Measurements from ENCODE around the gene HDDC3. TPM values are rescaled to one million over a fixed set of nuclear protein-coding genes. Genes with fewer than 3 reads are reported as not detected.

The HDDC3 gene
- polyA plus RNA-seq, 1 of the 3 experiments (the other 2 are of a cell fraction): 25.8 TPM

GRCh38 chr15:90917569-90917968 lies 14.8 kb downstream of the HDDC3 start:
- 94% methylated on average over 11 of the region's 12 CpGs for WGBS (ENCODE audit: low lambda C conversion rate)
- Histone ChIP-seq H3K36me3 (replicated peaks in 1 of 2; ENCODE audit: control insufficient read depth in 1 of 2, insufficient read depth in 2 of 2, low read length in 1 of 2) (peaks cover 7 to 66% of the 10 kb centered on the region in 2 experiments), H3K79me2 (ENCODE audit: insufficient read depth) (no peaks in the 10 kb centered on the region), H3K9ac (no peak overlapping the region), H3K27me3 (ENCODE audit: insufficient read depth) (no peaks in the 10 kb centered on the region), H3F3A (replicated peaks; ENCODE audit: insufficient read depth) (no peaks in the 10 kb centered on the region), H3K4me3 (ENCODE audit: low read depth in 2 of 2, low read length in 1 of 2) (no peak overlapping the region), H4K20me1 (ENCODE audit: insufficient read depth) (no peaks in the 10 kb centered on the region), H3K4me1 (ENCODE audit: control insufficient read depth in 1 of 2, insufficient read depth in 2 of 2, low read depth in 1 of 2, low read length in 1 of 2) (no peaks in the 10 kb centered on the region), H3K4me2 (no peak overlapping the region), H3K9me2 (no peaks in the 10 kb centered on the region), H3K27ac (ENCODE audit: low read depth in 2 of 2, low read length in 1 of 2) (no peak overlapping the region), H2AFZ (ENCODE audit: low read depth) (no peak overlapping the region), H3K9me3 (no peaks in the 10 kb centered on the region)
- ChIA-PET CTCF (interaction anchor here (1.3 to 2.9 kb wide), 3 partner anchors 15 to 39 kb away, joined by 4 to 16 read pairs (median 5); partner anchors contain the start of genes HDDC3 and MAN2A2), POLR2A (no interaction called here)
- no peak for DNase-seq
- TF ChIP-seq RCOR1 (IDR thresholded peaks at IDR 0.05; ENCODE audit: low read length) (no peak), EP300 (IDR thresholded peaks at IDR 0.05; ENCODE audit: borderline replicate concordance in 1 of 2, low read depth in 1 of 2, low read length in 1 of 2) (no peak), GATA2 (CRISPR knock-in tag; IDR thresholded peaks at IDR 0.05) (no peak), REST (IDR thresholded peaks at IDR 0.05; ENCODE audit: low read depth, low read length) (no peak), EZH2phosphoT487 (IDR thresholded peaks at IDR 0.05; ENCODE audit: borderline replicate concordance, low read depth) (no peak), RAD21 (IDR thresholded peaks at IDR 0.05; ENCODE audit: low read length) (no peak), NRF1 (IDR thresholded peaks at IDR 0.05; ENCODE audit: low read depth, low read length) (no peak), SIN3A (IDR thresholded peaks at IDR 0.05; ENCODE audit: borderline replicate concordance, low read depth, low read length) (no peak)

GRCh38 chr15:90916461-90916860 lies 15.9 kb downstream of the HDDC3 start:
- DNase-seq: no peak
- Histone ChIP-seq H2AFZ (ENCODE audit: low read depth) (no peak overlapping the region), H3K9me3 (no peaks in the 10 kb centered on the region), H3K4me1 (ENCODE audit: control insufficient read depth in 1 of 2, insufficient read depth in 2 of 2, low read depth in 1 of 2, low read length in 1 of 2) (no peaks in the 10 kb centered on the region), H3K4me2 (no peak overlapping the region), H4K20me1 (ENCODE audit: insufficient read depth) (no peaks in the 10 kb centered on the region), H3K9ac (no peak overlapping the region), H3K27ac (ENCODE audit: low read depth in 2 of 2, low read length in 1 of 2) (no peak overlapping the region), H3K4me3 (ENCODE audit: low read depth in 2 of 2, low read length in 1 of 2) (no peak overlapping the region), H3K27me3 (ENCODE audit: insufficient read depth) (no peaks in the 10 kb centered on the region), H3K36me3 (replicated peaks in 1 of 2; ENCODE audit: control insufficient read depth in 1 of 2, insufficient read depth in 2 of 2, low read length in 1 of 2) (peaks cover 7 to 77% of the 10 kb centered on the region in 2 experiments), H3F3A (replicated peaks; ENCODE audit: insufficient read depth) (no peaks in the 10 kb centered on the region), H3K9me2 (no peaks in the 10 kb centered on the region), H3K79me2 (ENCODE audit: insufficient read depth) (no peaks in the 10 kb centered on the region)
- ChIA-PET POLR2A (no interaction called here), CTCF (interaction anchor here (1.4 kb wide), 1 partner anchor 41 kb away, joined by 5 read pairs; no protein-coding TSS in a partner anchor)
- 91% methylated on average over 11 of the region's 11 CpGs for WGBS (ENCODE audit: low lambda C conversion rate)
- TF ChIP-seq TAF1 (IDR thresholded peaks at IDR 0.05; ENCODE audit: borderline replicate concordance, low read depth, low read length): no peak
- TF ChIP-seq EP300 (IDR thresholded peaks at IDR 0.05; ENCODE audit: borderline replicate concordance in 1 of 2, low read depth in 1 of 2, low read length in 1 of 2): no peak
- TF ChIP-seq SIN3A (IDR thresholded peaks at IDR 0.05; ENCODE audit: borderline replicate concordance, low read depth, low read length): no peak
- no peak for TF ChIP-seq FOXM1 (IDR thresholded peaks at IDR 0.05; ENCODE audit: low read depth)
- TF ChIP-seq USF2 (IDR thresholded peaks at IDR 0.05; ENCODE audit: borderline replicate concordance, low read depth, low read length): no peak
- no peak for TF ChIP-seq MEF2A (IDR thresholded peaks at IDR 0.05; ENCODE audit: borderline replicate concordance, low read depth)
- TF ChIP-seq JUND (IDR thresholded peaks at IDR 0.05): no peak
- no peak for TF ChIP-seq EZH2phosphoT487 (IDR thresholded peaks at IDR 0.05; ENCODE audit: borderline replicate concordance, low read depth)
- no peak for TF ChIP-seq FOXJ3 (CRISPR knock-in tag; IDR thresholded peaks at IDR 0.05)
- no peak for TF ChIP-seq TCF12 (IDR thresholded peaks at IDR 0.05)
- TF ChIP-seq TEAD4 (IDR thresholded peaks at IDR 0.05; ENCODE audit: borderline replicate concordance, insufficient read depth): no peak
- TF ChIP-seq PBX3 (IDR thresholded peaks at IDR 0.05): no peak
- TF ChIP-seq MAX (IDR thresholded peaks at IDR 0.05; ENCODE audit: low read depth): no peak
- no peak for TF ChIP-seq NFIC (IDR thresholded peaks at IDR 0.05; ENCODE audit: borderline replicate concordance)
- no peak for TF ChIP-seq FOSL2 (IDR thresholded peaks at IDR 0.05; ENCODE audit: borderline replicate concordance, low read depth)
- no peak for TF ChIP-seq RCOR1 (IDR thresholded peaks at IDR 0.05; ENCODE audit: low read length)
- no peak for TF ChIP-seq CTCF (IDR thresholded peaks at IDR 0.05)

Data from SK-N-SH (cell line).